Pancreas (tissue), 10 donors: ENCODE data around the gene SHISA5. TPM values are rescaled to one million over a fixed set of nuclear protein-coding genes. Genes with fewer than 3 reads are reported as not detected.
"Not testable (repeated sequence)": the region's sequence is repeated elsewhere in the genome, so short reads cannot be mapped to it uniquely, and the experiment has no call there.

ENCODE experiments used
- ATAC-seq, 4 donors: fragments of 200-7000 bp; cut with Tn5 transposase; one replicate each; pipeline versions ENCODE4 v1.8.0 to v1.9.1; 2020; ENCODE audit warnings: mild to moderate bottlenecking in 4 of 4, moderate library complexity in 4 of 4
- DNase-seq, 6 donors: peaks; one replicate each; pipeline ENCODE4 v3.0.0-alpha.2; 2020
- FAIRE-seq: peaks from 2 replicates; lab custom pipeline; 2012; peaks lifted over from hg19 to GRCh38; lab: Jason Lieb, UNC
- H3K27ac ChIP-seq, 4 donors: fragments of 200-600 bp; sonication (generic); 1 replicate in 3 of 4; 2 replicates in 1 of 4; pipeline versions ENCODE4 v1.5.0 to v1.8.0; 2020
- H3K27me3 ChIP-seq, 4 donors: fragments of 200-600 bp; one replicate each; pipeline ENCODE4 v1.8.0; 2021
- H3K36me3 ChIP-seq, 3 donors: fragments of 200-600 bp; sonication (generic) in 1 of 3; one replicate each; pipeline versions ENCODE4 v1.5.0 to v1.8.0; 2020 to 2021
- H3K4me1 ChIP-seq, 3 donors: fragments of 200-600 bp; one replicate each; pipeline ENCODE4 v1.8.0; 2021
- H3K4me3 ChIP-seq, 4 donors: fragments of 200-600 bp; sonication (generic) in 2 of 4; one replicate each; pipeline versions ENCODE4 v1.5.0 to v1.8.0; 2020 to 2021
- H3K9me3 ChIP-seq, 4 donors: fragments of 200-600 bp; one replicate each; pipeline ENCODE4 v1.8.0; 2021
- WGBS, 2 donors: extraction: QIAGEN DNeasy Blood & Tissue Kit; methylation state at CpG; one replicate each; pipeline ENCODE4 v1.1.7; 2013; 5-methylcytosine and 5-hydroxymethylcytosine counted together
- intact Hi-C, 3 donors: fragments of 100-400 bp; cut with DNase I; formaldehyde crosslinking; loops; one replicate each; pipeline versions ENCODE4 v1.11.1 to v1.14.2; 2022
- polyA plus RNA-seq, 2 donors: library from polyadenylated mRNA; stranded (reverse); fragments of 200-250 nt; gene quantifications; one replicate each; pipeline ENCODE4 v1.2.3, GENCODE V29; 2013
- total RNA-seq, 6 donors: library from RNA; stranded (reverse); fragmentation: NEBNext Ultra II Directional in 4 of 6; extraction: Animal tissue kit (Norgen Biotek cat#: 25700) in 4 of 6; gene quantifications; one replicate each; pipeline versions ENCODE4 v1.2.1 to v1.2.4, GENCODE V29; 2021 to 2023
- TF ChIP-seq, protein P1 (sequence below), 4 donors: fragments of 200-600 bp; sonication (generic) in 3 of 4; IDR thresholded peaks; one replicate each; pipeline versions ENCODE4 v1.5.0 to v1.8.0; 2021; ENCODE audit warnings: antibody characterized with exemption in 4 of 4
- donor health status: healthy with polysubstance abuse.
- donor health status: DM: no; HTN: no; CAD: no; lungs with moderate emphysema.
- donor health status: DM: no; HTN: no; CAD: no.
- donor health status: control.
- donor health status: control.
- donor health status: Bipolar disorder and iron deficiency.
- donor health status: DM: yes; HTN: yes; CAD: no.
- donor health status: DM: no; HTN: no; CAD: no.
- donor health status: DM: no; HTN: no; CAD: no.
- donor health status: DM: yes; HTN: yes; CAD: no.

SHISA5 gene
- total and polyA plus RNA-seq, 8 donors: 29.9 to 81.6 (median 45.3) TPM

DNA sequence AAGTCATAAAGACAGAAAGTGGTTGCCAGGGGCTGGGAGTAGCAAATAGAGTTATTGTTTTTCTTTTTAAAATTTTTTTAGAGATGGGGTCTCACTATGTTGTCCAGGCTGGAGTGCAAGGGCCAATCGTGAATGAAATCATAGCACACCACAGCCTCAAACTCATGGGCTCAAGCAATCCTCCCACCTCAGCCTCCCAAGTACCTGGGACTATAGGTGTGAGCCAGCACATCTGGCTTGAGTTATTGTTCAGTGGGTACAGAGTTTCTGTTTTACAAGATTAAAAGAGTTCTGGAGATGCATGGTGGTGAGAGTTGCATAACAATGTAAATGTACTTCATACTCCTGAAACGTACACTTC lies 29.0 kb upstream of the SHISA5 start:
- DNase-seq (no peak), ATAC-seq (no peak), FAIRE-seq (no peak)
- WGBS, 2 donors: 88 to 93% methylated on average over 2 of the region's 2 CpGs
- H3K9me3 ChIP-seq: no peaks in the 10 kb centered on the region
- H3K36me3 ChIP-seq: peaks cover 0 to 15% (median 6%) of the 10 kb centered on the region in 3 donors
- intact Hi-C loops: no loop called here
- TF ChIP-seq, protein P1, sequence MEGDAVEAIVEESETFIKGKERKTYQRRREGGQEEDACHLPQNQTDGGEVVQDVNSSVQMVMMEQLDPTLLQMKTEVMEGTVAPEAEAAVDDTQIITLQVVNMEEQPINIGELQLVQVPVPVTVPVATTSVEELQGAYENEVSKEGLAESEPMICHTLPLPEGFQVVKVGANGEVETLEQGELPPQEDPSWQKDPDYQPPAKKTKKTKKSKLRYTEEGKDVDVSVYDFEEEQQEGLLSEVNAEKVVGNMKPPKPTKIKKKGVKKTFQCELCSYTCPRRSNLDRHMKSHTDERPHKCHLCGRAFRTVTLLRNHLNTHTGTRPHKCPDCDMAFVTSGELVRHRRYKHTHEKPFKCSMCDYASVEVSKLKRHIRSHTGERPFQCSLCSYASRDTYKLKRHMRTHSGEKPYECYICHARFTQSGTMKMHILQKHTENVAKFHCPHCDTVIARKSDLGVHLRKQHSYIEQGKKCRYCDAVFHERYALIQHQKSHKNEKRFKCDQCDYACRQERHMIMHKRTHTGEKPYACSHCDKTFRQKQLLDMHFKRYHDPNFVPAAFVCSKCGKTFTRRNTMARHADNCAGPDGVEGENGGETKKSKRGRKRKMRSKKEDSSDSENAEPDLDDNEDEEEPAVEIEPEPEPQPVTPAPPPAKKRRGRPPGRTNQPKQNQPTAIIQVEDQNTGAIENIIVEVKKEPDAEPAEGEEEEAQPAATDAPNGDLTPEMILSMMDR (IDR thresholded peaks at IDR 0.05): no peak
- H3K27me3 ChIP-seq: no peaks in the 10 kb centered on the region
- H3K27ac ChIP-seq: no peak overlapping the region
- H3K4me1 ChIP-seq: no peaks in the 10 kb centered on the region
- no peak overlapping the region for H3K4me3 ChIP-seq

DNA sequence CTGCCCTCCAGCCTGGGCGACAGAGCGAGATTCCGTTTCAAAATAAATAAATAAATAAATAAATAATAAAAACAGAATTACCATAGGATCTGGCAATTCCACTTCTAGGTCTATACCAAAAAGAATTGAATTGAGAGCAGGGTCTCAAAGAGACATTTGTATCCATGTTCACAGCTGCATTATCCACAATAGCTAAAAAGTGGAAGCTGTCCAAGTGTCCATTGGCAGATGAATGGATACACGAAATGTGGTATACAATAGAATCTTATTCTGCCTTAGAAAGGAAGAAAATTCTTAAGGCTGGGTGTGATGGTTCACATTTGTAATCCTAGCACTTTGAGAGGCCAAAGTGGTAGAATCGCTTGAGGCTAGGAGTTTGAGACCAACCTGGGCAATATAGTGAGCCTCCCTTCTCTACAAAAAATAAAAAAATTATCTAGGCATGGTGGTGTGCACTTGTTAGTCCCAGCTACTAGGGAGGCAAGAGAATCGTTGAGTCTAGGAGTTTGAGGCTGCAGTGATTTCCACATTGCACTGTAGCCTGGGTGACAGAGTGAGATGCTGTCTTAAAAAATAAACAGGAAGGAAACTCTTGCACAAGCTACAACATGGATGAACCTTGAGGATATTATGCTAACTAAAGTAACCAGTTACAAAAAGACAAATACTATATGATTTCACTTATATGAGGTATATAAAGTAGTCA lies 28.4 kb upstream of the SHISA5 start:
- no peak for FAIRE-seq
- intact Hi-C loops: no loop called here
- ATAC-seq: no peak
- 87 to 90% methylated on average over 6 of the region's 6 CpGs for WGBS, 2 donors
- Histone ChIP-seq H3K9me3 (no peaks in the 10 kb centered on the region), H3K27ac (no peak overlapping the region), H3K36me3 (peaks cover 0 to 15% (median 6%) of the 10 kb centered on the region in 3 donors), H3K4me1 (no peaks in the 10 kb centered on the region), H3K4me3 (no peak overlapping the region), H3K27me3 (no peaks in the 10 kb centered on the region)
- no peak for DNase-seq
- TF ChIP-seq, protein P1 (IDR thresholded peaks at IDR 0.05): no peak

DNA sequence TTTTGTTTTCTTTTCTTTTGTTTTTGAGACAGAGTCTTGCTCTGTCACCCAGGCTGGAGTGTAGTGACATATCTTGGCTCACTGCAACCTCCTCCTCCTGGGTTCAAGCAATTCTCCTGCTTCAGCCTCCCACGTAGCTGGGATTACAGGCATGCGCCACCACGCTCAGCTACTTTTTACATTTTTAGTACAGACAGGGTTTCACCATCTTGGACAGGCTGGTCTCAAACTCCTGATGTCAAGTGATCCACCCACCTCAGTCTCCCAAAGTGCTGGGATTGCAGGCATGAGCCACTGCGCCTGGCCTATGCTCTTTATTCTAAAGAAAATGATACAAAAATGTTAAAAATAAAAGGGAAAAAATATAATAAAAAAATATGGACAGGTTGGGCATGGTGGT lies 26.7 kb upstream of the SHISA5 start:
- 97 to 99% methylated on average over 4 of the region's 4 CpGs for whole genome bisulfite sequencing, 2 donors
- ATAC-seq, H3K36me3 ChIP-seq, H3K4me3 ChIP-seq, H3K27ac ChIP-seq, FAIRE-seq, intact Hi-C loops, H3K27me3 ChIP-seq, H3K4me1 ChIP-seq, H3K9me3 ChIP-seq: not testable (repeated sequence)
- DNase-seq: peak in 1 of 6 donors; percentile 1

DNA sequence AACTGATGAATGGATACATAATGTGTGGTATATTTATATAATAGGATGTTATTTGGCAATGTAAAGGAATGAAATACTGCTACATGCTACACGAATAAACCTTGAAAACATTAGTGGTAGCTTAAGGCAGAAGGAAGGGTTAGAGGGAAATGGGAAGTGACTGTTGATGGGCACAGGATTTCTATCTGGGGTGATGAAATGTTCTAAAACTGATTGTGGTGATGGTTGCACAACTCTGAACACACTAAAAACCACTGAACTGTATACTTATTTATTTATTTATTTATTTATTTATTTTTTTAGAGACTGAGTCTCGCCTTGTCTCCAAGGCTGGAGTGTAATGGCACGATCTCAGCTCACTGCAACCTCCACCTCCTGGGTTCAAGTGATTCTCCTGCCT lies 24.8 kb upstream of the SHISA5 start:
- no peak for FAIRE-seq
- ATAC-seq: peak in 2 of 4 donors; percentile 27 to 37
- 92 to 93% methylated on average over 3 of the region's 3 CpGs for WGBS, 2 donors
- no peaks in the 10 kb centered on the region for H3K27me3 ChIP-seq
- DNase-seq: no peak
- H3K9me3 ChIP-seq: no peaks in the 10 kb centered on the region
- H3K36me3 ChIP-seq: peaks cover 0 to 6% (median 0%) of the 10 kb centered on the region in 3 donors
- intact Hi-C loops: no loop called here
- H3K4me3 ChIP-seq: no peak overlapping the region
- H3K4me1 ChIP-seq: no peaks in the 10 kb centered on the region
- TF ChIP-seq, protein P1 (IDR thresholded peaks at IDR 0.05): no peak
- no peak overlapping the region for H3K27ac ChIP-seq

DNA sequence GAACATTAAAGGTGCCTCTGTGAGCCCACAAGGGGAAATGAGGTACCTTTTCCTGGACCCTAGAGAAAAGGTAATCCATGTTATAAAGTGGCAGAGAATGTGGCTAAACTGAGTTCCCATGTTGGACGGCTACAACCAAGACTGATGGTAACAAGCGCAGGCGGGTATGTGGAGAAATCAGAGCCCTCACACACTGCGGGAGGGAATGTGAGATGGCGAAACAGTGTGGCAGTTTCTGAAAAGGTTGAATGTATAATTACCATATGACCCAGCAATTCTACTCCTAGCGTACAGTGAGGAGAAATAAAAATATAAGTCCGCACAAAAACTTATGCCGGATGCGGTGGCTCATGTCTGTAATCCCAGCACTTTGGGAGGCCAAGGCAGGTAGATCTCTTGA lies 24.1 kb upstream of the SHISA5 start:
- Histone ChIP-seq H3K27ac (no peak overlapping the region), H3K4me3 (no peak overlapping the region), H3K36me3 (peaks cover 0 to 6% (median 0%) of the 10 kb centered on the region in 3 donors), H3K27me3 (no peaks in the 10 kb centered on the region), H3K4me1 (no peaks in the 10 kb centered on the region), H3K9me3 (no peaks in the 10 kb centered on the region)
- intact Hi-C loops: no loop called here
- DNase-seq (no peak), ATAC-seq (no peak), FAIRE-seq (no peak)
- TF ChIP-seq, protein P1 (IDR thresholded peaks at IDR 0.05): no peak
- 95 to 97% methylated on average over 9 of the region's 9 CpGs for WGBS, 2 donors
